T-helper 1 cell (primary cell): Measurements from ENCODE around the gene OLFM2.
A peak's percentile ranks its signal among the peaks of the same experiment; 100 is the strongest.
"Not testable (repeated sequence)": the region's sequence is repeated elsewhere in the genome, so short reads cannot be mapped to it uniquely, and the experiment has no call there.

Source experiments
- DNase-seq, 5 donors: peaks; one replicate each; pipeline ENCODE4 v3.0.0-alpha.2; 2012 to 2020

OLFM2 gene

GRCh38 chr19:9827289-9828238 is 108.8 kb downstream of the OLFM2 start, which contains the start of gene UBL5:
TSS of gene UBL5 (plus strand) at chr19:9827918. CDS start at chr19:9828338, 420 bp downstream.
- DNase-seq: peak; percentile 77 to 90 (median 85)

- no peak for DNase-seq
Observed at GRCh38 chr19:9823816-9824215, 112.5 kb downstream of the OLFM2 start.

GRCh38 chr19:9820034-9820433 is 116.3 kb downstream of the OLFM2 start:
- DNase-seq: not testable (repeated sequence)

GRCh38 chr19:9819596-9819909 is 116.8 kb downstream of the OLFM2 start:
- DNase-seq: no peak

- DNase-seq: peak; percentile 100
Observed at GRCh38 chr19:9818734-9819595, 117.3 kb downstream of the OLFM2 start, which contains the start of gene FBXL12. TSS of gene FBXL12 (minus strand) at chr19:9819079. CDS start at chr19:9818813, 266 bp downstream.

GRCh38 chr19:9818175-9818733 is 118.1 kb downstream of the OLFM2 start:
- DNase-seq: no peak

GRCh38 chr19:9811139-9811538 is 125.2 kb downstream of the OLFM2 start:
- no peak for DNase-seq

GRCh38 chr19:9808855-9809824 is 127.2 kb downstream of the OLFM2 start:
- DNase-seq: peak in 2 of 5 donors; percentile 34 to 41

GRCh38 chr19:9806803-9807202 is 129.5 kb downstream of the OLFM2 start:
- DNase-seq: no peak
